Measurements from ENCODE around the gene GRK1.

The GRK1 gene

DNA sequence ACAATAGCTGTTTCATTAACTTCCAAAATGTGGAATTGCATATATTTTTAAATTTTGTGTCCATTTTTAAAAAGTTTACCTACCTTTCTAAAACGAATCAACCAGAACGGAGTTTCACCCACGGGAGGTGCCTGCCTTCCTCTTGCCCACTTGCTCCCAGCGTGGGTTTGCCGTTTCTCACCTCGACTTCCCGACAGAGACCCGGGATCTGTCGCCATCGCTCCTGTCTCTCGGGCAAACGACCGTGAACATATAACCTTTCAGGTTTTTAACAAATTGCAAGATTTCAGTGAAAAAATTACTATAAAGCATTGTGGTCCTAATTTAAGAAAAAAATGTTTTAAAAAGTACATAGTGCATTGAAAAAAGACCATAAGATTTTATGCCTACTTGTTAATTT lies 96.2 kb downstream of the GRK1 start:
- DNase-seq = no peak

DNA sequence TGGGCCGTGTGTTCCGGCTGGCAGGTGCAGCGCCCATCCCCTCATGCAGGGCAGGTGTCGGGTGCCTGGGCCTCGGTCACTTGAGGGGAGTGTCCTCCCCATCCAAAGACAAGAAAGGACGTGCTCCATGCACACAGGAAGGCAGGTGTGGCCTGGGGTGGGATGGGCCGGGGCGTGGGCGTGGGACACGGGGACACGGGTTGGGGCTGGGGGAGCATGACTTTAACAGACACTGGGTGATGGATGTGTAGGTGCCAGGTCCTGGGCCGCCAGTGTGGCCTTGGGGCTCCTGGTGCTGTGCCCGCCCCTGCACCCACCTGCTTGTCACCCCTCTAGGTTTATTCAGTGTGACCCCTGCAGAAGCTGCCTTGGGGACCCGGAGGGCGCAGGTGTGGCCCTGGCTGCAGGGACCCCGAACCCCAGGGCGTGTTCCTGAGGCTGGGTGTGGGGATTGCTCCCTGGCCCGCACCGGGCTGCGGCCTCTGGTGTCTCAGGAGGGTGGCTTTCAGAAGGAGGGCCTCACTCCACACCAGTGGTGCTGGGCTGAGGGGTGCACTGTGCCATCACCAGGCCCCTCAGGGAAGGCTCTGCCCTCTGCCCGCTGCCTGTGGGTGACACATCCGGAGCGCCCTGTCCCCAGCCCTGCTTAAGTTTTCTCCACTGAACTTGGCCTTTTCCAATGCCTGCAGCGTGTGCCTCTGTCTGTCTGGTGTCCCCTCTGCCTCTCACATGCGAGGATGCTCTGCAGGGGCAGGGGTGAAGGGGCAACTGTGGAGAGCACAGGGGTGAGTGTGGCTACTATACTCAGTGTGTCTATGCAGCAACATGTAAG lies 97.2 kb downstream of the GRK1 start:
- DNase-seq = no peak

GRCh38 chr13:113764793-113765563 lies 98.0 kb downstream of the GRK1 start:
- DNase-seq = no peak

DNA sequence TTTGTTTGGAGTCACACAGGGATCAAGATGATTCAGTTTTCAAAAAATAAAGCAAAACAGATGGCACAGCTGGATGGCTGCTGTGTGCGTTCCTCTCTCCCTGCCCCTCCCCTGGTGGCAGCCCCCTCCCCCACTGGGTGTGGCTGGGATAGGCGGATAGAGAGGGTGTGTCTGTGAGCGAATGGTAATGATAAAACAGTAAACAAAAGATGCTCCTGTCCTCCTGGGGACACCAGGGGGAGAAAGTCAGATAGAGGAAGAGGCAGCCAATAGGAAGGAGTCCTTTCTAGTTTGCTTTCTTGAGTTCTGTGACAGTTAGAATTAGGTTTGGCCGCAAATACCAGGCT lies 98.5 kb downstream of the GRK1 start:
- no peak for DNase-seq

DNA sequence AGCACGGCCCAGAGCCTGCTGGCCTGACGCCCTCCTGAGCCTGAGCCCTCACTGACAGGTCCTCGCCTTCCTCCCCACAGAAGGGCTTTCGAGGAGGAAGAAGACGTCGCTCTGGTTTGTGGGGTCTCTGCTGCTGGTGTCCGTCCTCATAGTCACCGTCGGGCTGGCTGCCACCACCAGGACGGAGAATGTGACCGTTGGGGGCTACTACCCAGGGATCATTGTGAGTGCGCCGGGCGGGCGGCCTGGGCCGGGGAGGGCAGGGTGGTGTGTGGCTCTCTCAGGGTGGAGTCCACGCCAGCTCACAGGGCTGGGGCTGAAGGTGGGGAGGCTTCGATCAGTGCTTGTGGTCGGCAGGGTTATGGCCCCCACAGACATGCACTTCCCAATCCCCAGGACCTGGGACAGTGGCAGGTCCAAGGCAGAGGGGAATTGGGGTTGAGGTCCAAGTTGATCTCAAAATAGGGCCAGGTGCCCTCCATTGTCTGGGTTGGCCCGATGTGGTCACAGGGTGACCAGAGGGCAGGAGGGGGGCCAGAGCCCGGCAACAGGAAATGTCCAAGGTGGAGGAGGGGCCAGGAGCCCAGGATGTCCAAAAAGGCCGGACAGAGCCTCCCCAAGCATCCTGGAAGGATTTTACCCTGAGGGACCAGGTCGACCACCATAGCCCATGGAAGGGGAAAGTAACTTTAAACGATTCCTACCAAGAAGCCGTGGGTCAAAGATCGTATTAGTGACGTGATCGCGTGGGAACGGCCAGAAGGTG lies 99.2 kb downstream of the GRK1 start:
- DNase-seq = no peak

DNA sequence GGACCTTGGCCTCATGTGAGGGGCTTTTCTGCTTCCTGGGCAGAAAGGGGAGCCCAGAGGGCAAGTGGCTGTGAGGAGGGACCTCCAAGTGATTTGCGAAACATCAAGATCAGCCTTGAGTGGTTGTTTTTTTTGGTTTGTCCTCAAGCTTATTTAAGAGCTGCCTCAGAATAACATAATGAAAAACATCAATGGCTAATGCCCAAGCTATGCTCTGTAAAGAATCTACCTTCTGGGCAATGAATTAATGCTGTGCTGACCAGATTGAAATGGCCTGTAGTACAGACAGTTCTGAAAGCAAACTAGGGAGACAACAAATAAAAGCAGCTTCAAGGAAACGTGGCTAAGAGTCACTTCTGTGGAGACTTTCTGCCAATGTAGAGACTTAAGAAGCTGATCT lies 100.3 kb downstream of the GRK1 start:
- no peak for DNase-seq

DNA sequence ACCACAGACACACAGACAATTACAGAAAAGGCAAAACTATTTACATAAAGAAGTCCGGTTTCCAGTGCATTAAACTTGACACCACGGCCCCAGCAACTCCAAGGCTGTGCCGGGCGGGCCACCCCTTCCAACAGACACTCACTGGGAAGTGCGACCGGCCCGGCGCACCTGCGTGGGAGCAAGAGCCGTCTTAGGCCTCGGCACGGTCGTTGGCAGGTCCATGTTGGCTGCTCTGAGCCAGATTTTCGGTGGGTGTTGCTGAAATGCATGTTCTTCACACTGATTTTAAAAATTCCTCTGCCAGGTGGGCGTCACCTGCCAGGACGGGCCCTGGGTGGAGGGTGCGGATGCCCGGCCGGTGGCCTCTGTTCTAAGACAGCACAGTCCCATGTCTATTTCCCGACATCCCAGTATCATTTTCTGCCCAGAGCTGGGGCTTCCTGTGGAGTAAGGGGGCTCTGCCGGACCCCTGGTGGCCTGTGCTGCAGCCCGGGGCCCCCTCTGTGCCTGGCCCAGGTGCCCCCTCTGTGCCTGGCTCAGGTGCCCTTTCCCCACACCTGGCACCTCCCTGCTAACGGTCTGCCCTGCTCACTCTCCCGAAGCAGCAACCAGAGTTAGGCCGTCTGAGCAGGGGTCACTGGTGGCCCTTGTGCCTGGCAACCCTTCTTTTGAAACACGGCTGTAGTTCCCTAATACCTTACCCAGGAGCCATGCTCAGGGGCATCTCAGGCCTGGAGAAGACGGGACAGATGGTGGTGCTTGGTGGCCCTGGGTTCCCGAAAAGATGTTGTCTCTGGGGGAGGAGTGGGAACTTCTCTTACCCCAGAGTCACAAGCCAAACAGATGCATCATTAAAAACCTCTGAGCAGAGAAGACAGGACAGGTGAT lies 101.2 kb downstream of the GRK1 start:
- no peak for DNase-seq

DNA sequence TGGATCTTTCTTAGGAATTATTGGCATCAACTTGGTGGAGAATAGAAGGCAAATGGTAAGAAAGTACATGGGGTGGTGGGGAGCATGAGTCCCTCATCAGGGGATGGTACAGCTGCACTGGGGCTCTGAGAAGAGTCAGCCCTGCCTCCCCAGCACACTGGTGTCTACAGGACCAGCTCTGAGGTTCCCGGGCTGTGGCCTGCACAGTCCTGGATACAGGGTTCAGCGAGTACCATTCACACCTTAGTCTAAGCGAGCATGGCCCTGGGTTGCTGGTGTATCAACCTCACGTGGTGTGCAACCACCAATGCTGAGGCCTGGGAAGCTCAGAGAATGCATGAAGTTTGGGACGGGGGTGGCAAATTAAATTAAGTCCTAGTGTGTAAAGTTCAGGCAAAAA lies 102.1 kb downstream of the GRK1 start:
- DNase-seq = no peak

DNA sequence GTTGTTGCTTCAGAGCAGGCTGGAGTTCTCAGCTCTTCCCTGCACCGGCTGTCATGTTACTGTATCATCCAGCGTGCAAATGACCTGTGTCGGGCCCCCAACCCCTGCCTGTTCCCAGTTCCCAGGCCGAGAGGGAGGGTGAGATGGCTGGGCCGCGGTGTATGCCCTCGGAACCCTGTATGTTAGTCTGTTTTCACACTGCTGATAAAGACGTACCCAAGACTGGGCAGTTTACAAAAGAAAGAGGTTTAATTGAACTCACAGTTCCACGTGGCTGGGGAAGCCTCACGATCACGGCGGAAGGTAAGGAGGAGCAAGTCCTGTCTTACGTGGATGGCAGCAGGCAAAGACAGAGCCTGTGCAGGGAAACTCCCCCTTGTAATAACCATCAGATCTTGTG lies 102.9 kb downstream of the GRK1 start:
- no peak for DNase-seq

DNA sequence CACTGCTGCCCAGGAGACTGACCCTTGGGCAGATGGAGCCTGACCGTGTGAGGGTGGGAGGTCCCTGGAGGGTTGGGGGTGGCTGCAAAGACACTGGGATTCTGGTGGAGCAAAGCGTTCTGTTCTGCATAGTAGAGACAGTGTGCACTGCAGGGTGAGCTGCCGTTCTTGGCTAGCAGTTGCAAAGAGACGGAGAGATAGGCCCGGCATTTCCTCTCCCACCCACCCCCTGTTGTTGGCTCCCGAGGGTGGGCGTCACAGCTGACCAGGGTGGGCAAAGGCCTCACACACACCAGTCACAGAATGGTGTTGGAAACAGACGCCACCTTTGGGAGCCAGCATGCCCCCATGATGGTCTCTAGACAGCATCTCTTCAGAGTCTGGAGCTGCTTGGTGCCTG lies 103.4 kb downstream of the GRK1 start:
- no peak for DNase-seq

GRCh38 chr13:113770937-113771336 lies 103.9 kb downstream of the GRK1 start:
- no peak for DNase-seq

DNA sequence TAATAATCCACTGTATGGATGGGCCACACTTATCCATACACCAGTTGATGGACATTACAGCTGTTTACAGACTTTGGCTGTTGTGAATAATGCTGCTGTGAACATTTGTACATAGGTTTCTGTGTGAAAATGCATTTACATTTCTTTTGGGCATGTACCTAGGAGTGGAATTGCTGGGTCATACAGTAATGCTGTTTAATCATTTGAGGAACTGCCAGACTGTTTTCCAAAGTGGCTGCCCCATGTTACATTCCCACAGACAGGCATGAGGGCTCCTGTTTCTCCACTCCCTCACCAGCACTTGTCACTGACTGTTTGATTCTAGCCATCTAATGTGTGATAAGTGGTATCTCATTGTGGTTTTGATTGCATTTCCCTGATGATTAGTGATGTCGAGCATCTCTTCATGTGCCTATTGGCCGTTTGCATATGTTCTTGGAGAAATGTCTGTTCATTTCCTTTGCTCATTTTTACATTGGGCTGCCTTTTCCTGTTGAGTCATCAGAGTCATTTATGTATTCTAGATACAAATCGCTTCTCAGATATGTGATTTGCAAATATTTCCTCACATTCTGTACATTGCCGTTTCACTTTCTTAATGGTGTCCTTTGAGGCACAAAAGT lies 104.8 kb downstream of the GRK1 start:
- DNase-seq = no peak

- DNase-seq = no peak
Observed at GRCh38 chr13:113774177-113775107, 107.4 kb downstream of the GRK1 start.

GRCh38 chr13:113775451-113776145 lies 108.6 kb downstream of the GRK1 start:
- DNase-seq = no peak

GRCh38 chr13:113776231-113777125 lies 109.5 kb downstream of the GRK1 start:
- peak; percentile 68 for DNase-seq

GRCh38 chr13:113777311-113778260 lies 110.6 kb downstream of the GRK1 start:
- DNase-seq = no peak

- DNase-seq = no peak
Observed at GRCh38 chr13:113781571-113781970, 114.6 kb downstream of the GRK1 start.

DNA sequence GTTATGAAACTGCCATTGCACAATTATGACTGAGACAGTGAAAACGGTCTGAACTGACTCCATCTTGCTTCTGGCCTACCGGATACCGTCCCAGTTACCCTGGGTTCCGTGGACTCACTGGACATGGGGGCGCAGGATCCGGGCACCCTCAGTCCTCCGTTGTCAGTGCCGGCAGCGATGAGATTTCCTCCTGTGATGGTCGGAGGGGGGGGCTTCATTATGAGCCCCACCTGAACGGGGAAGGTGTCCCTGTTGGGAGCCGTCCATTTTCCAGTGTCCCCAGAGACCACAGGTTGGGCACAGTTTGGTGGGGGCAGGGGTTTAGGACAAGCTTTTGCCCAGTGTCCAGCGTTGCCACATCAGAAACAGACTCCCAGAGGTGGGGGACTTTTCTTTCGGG lies 115.5 kb downstream of the GRK1 start:
- no peak for DNase-seq
